K562 (cell line): ENCODE data around the gene LGI4. TPM values are rescaled to one million over a fixed set of nuclear protein-coding genes. Genes with fewer than 3 reads are reported as not detected.

Experiments used
- CBFA2T2 ChIP-seq: fragments of 450-650 bp; conservative IDR thresholded peaks from 2 replicates; pipeline ENCODE4 v1.6.1; 2017; ENCODE audit warnings: mild to moderate bottlenecking
- CEBPG ChIP-seq, 3 experiments: fragments of 200-800 bp in 1 of 3; sonication (Bioruptor generic) in 1 of 3; sonication (generic) in 1 of 3; formaldehyde crosslinking in 1 of 3; IDR thresholded peaks in 2 of 3; conservative IDR thresholded peaks in 1 of 3; 2 replicates each; pipeline versions ENCODE4 v1.6.1 to v1.8.0; 2016 to 2022; ENCODE audit warnings: missing compliant biosample characterization in 2 of 3, missing genetic modification characterization in 2 of 3, mild to moderate bottlenecking in 1 of 3, missing genetic modification reagents in 1 of 3
- CHD1 ChIP-seq: fragments of 200-600 bp; sonication (generic); IDR thresholded peaks from one replicate; pipeline ENCODE4 v1.6.1; 2012; ENCODE audit warnings: mild to moderate bottlenecking, moderate library complexity, low read length, inconsistent platforms
- EZH2 ChIP-seq: IDR thresholded peaks from 2 replicates; pipeline ENCODE4 v1.6.1; 2012; ENCODE audit warnings: low read depth, mild to moderate bottlenecking, inconsistent platforms, low read length, borderline replicate concordance
- FOXA3 ChIP-seq, 2 experiments: fragments of 450-650 bp in 1 of 2; sonication (generic) in 1 of 2; formaldehyde crosslinking; IDR thresholded peaks in 1 of 2; conservative IDR thresholded peaks in 1 of 2; 2 replicates each; pipeline versions ENCODE4 v1.4.0 to v1.8.0; 2020 to 2022; ENCODE audit warnings: mild to moderate bottlenecking in 2 of 2, missing genetic modification reagents in 1 of 2
- FOXJ2 ChIP-seq: fragments of 200-800 bp; sonication (Bioruptor generic); IDR thresholded peaks from 2 replicates; pipeline ENCODE4 v1.6.1; 2016; ENCODE audit warnings: missing genetic modification characterization, missing compliant biosample characterization
- LCOR ChIP-seq: sonication (generic); formaldehyde crosslinking; IDR thresholded peaks from 2 replicates; pipeline ENCODE4 v1.8.0; 2022; ENCODE audit warnings: mild to moderate bottlenecking, missing genetic modification reagents
- MYC ChIP-seq, 2 experiments: fragments of 250-450 bp in 1 of 2; sonication (Bioruptor Pico) in 1 of 2; IDR thresholded peaks; 2 replicates each; pipeline versions ENCODE4 v1.5.1 to v1.6.1; 2012 to 2021; ENCODE audit warnings: low read depth in 2 of 2, borderline replicate concordance in 1 of 2, improper control_type of control experiment in 1 of 2, low read length in 1 of 2, mild to moderate bottlenecking in 1 of 2, moderate library complexity in 1 of 2
- NONO ChIP-seq, 2 experiments: fragments of 200-400 bp in 1 of 2; fragments of 450-650 bp in 1 of 2; formaldehyde crosslinking in 1 of 2; IDR thresholded peaks; 2 replicates each; pipeline ENCODE4 v1.6.1; 2017; ENCODE audit warnings: low read depth in 2 of 2, mild to moderate bottlenecking in 2 of 2, moderate library complexity in 2 of 2, low read length in 1 of 2
- NR1H2 ChIP-seq: sonication (generic); formaldehyde crosslinking; IDR thresholded peaks from 2 replicates; pipeline ENCODE4 v1.4.0; 2020; ENCODE audit warnings: mild to moderate bottlenecking, missing genetic modification reagents
- NR2C1 ChIP-seq, 2 experiments: fragments of 450-650 bp; IDR thresholded peaks; 2 replicates each; pipeline ENCODE4 v1.6.1; 2017; ENCODE audit warnings: mild to moderate bottlenecking in 2 of 2, antibody characterized with exemption in 1 of 2, inconsistent platforms in 1 of 2, missing compliant biosample characterization in 1 of 2, missing genetic modification characterization in 1 of 2
- NUFIP1 ChIP-seq: fragments of 450-650 bp; IDR thresholded peaks from 2 replicates; pipeline ENCODE4 v1.6.1; 2018; ENCODE audit not compliant: partially characterized antibody
- POLR3G ChIP-seq: IDR thresholded peaks from 2 replicates; pipeline ENCODE4 v1.6.1; 2011; ENCODE audit not compliant: insufficient read length, insufficient replicate concordance; ENCODE audit errors: extremely low read depth
- XRCC3 ChIP-seq: fragments of 450-650 bp; IDR thresholded peaks from 2 replicates; pipeline ENCODE4 v1.6.1; 2017; ENCODE audit warnings: mild to moderate bottlenecking, moderate library complexity
- ZFPM2 ChIP-seq: fragments of 250-450 bp; sonication (Bioruptor Pico); IDR thresholded peaks from 2 replicates; pipeline ENCODE4 v1.5.1; 2022; ENCODE audit warnings: mild to moderate bottlenecking
- polyA plus RNA-seq, 8 experiments: library from polyadenylated mRNA; depleted of rRNA in 4 of 8; stranded (reverse) in 5 of 8; unstranded in 3 of 8; fragments of >200 nt; fragmentation: Nextera tagmentation in 2 of 8; fragmentation: Illumina TruSeq in 1 of 8; extraction: Ambion mirVana in 2 of 8; extraction: Trizol in 1 of 8; gene quantifications; 2 replicates each; pipeline versions ENCODE4 v1.2.1 to v1.2.3, GENCODE V29; 2011 to 2014; ENCODE audit warnings: inconsistent platforms in 1 of 8, missing spikeins in 1 of 8
- total RNA-seq, 7 experiments: library from RNA; depleted of rRNA in 6 of 7; stranded (reverse); fragments of >200 nt in 6 of 7; fragmentation: Illumina TruSeq in 2 of 7; extraction: Trizol in 2 of 7; gene quantifications; 2 replicates each; pipeline versions ENCODE4 v1.2.1 to v1.2.3, GENCODE V29; 2011 to 2021; ENCODE audit warnings: low replicate concordance in 1 of 7
- TF ChIP-seq, protein P1 (sequence below): fragments of 450-650 bp; IDR thresholded peaks from 2 replicates; pipeline ENCODE4 v1.6.1; 2017; ENCODE audit warnings: antibody characterized with exemption
- TF ChIP-seq, protein P2 (sequence below): sonication (generic); formaldehyde crosslinking; IDR thresholded peaks from 2 replicates; pipeline ENCODE4 v1.8.0; 2022; ENCODE audit warnings: mild to moderate bottlenecking, low read depth, missing genetic modification reagents
- TF ChIP-seq, protein P3 (sequence below): sonication (generic); formaldehyde crosslinking; IDR thresholded peaks from 2 replicates; pipeline ENCODE4 v1.8.1; 2023; ENCODE audit warnings: mild to moderate bottlenecking, missing genetic modification reagents
- TF ChIP-seq, protein P4 (sequence below): fragments of 450-650 bp; formaldehyde crosslinking; IDR thresholded peaks from 2 replicates; pipeline ENCODE4 v1.4.0; 2020; ENCODE audit warnings: mild to moderate bottlenecking

Gene LGI4
- total and polyA plus RNA-seq, 9 of the 15 experiments (the other 6 are each of a cell fraction or from before 2014, with no cell fraction given), result 0.14 to 0.30 (median 0.24) TPM; not detected in 4

DNA sequence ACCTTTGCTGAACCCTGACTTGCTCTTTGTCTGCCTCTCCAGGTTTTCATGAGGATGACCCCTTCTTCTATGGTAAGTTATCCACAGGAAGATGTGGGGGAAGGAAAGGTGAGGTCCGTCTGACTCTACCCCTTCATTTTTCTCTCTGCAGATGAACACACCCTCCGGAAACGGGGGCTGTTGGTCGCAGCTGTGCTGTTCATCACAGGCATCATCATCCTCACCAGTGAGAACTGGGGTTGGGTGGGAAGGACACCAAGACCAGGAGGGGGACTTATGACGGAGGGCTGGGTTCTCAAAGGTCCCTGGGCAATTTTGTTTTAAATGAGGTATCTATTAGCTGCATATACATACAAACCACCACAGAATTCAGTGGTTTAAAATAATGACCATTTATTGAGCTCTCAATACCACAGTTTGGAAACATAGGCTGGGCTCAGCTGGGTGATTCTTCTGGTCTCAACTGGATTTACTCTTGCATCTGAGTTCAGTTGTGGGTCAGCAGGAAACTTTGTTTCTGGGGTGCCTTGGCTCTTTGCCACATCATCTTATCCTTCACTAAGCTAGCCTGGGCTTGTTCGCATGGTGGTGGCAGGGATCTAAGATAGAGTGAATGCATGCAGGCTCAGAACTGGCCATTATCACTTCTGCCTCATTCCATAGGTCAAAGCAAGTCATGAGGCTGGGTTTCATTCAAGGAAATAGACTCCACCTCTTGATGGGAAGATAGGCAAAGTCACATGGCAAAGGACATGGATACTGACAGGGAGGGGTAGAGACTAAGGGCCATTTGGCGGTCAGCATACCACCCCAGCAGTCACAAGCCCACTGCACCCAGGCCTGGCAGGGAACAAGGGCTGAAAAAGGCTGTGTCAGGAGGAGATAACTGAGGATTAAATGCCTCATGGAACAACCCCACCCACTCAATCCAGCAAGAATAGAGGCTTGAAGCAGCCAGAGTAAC, 31.5 kb upstream of the LGI4 start (continued):
- TF ChIP-seq CHD1, result no peak
- no peak for TF ChIP-seq FOXA3 (CRISPR knock-in tag; conservative IDR thresholded peaks at IDR 0.05 in 1 of 2, IDR thresholded peaks at IDR 0.05 in 1 of 2)
- TF ChIP-seq NR2C1 (IDR thresholded peaks at IDR 0.05), result no peak
- peak; percentile 36; the same call in 1 of the 2 replicates for TF ChIP-seq NR2C1 (tag; IDR thresholded peaks at IDR 0.05)
- TF ChIP-seq NUFIP1, result no peak
- TF ChIP-seq, protein P1, sequence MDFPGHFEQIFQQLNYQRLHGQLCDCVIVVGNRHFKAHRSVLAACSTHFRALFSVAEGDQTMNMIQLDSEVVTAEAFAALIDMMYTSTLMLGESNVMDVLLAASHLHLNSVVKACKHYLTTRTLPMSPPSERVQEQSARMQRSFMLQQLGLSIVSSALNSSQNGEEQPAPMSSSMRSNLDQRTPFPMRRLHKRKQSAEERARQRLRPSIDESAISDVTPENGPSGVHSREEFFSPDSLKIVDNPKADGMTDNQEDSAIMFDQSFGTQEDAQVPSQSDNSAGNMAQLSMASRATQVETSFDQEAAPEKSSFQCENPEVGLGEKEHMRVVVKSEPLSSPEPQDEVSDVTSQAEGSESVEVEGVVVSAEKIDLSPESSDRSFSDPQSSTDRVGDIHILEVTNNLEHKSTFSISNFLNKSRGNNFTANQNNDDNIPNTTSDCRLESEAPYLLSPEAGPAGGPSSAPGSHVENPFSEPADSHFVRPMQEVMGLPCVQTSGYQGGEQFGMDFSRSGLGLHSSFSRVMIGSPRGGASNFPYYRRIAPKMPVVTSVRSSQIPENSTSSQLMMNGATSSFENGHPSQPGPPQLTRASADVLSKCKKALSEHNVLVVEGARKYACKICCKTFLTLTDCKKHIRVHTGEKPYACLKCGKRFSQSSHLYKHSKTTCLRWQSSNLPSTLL, result no peak
- TF ChIP-seq CBFA2T2, result peak; percentile 85
- no peak for TF ChIP-seq NR1H2 (CRISPR knock-in tag)
- TF ChIP-seq, protein P2, sequence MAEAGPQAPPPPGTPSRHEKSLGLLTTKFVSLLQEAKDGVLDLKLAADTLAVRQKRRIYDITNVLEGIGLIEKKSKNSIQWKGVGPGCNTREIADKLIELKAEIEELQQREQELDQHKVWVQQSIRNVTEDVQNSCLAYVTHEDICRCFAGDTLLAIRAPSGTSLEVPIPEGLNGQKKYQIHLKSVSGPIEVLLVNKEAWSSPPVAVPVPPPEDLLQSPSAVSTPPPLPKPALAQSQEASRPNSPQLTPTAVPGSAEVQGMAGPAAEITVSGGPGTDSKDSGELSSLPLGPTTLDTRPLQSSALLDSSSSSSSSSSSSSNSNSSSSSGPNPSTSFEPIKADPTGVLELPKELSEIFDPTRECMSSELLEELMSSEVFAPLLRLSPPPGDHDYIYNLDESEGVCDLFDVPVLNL (CRISPR knock-in tag), result no peak
- TF ChIP-seq, protein P3, sequence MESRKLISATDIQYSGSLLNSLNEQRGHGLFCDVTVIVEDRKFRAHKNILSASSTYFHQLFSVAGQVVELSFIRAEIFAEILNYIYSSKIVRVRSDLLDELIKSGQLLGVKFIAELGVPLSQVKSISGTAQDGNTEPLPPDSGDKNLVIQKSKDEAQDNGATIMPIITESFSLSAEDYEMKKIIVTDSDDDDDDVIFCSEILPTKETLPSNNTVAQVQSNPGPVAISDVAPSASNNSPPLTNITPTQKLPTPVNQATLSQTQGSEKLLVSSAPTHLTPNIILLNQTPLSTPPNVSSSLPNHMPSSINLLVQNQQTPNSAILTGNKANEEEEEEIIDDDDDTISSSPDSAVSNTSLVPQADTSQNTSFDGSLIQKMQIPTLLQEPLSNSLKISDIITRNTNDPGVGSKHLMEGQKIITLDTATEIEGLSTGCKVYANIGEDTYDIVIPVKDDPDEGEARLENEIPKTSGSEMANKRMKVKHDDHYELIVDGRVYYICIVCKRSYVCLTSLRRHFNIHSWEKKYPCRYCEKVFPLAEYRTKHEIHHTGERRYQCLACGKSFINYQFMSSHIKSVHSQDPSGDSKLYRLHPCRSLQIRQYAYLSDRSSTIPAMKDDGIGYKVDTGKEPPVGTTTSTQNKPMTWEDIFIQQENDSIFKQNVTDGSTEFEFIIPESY (CRISPR knock-in tag), result 0 out of 2 replicates have a peak, but pooled peaks have one; percentile 16
- TF ChIP-seq NONO (IDR thresholded peaks at IDR 0.05; ENCODE audit: low read depth in 2 of 2, low read length in 1 of 2), result no peak
- no peak for TF ChIP-seq CEBPG (CRISPR knock-in tag; IDR thresholded peaks at IDR 0.05)
- TF ChIP-seq CEBPG (tag; conservative IDR thresholded peaks at IDR 0.05 in 1 of 2, IDR thresholded peaks at IDR 0.05 in 1 of 2), result no peak
- no peak for TF ChIP-seq LCOR
- no peak for TF ChIP-seq ZFPM2 (CRISPR knock-in tag)
- TF ChIP-seq POLR3G, result no peak
- TF ChIP-seq XRCC3, result no peak
- TF ChIP-seq FOXJ2 (tag), result peak; percentile 16; the same call in 1 of the 2 replicates
- peak; percentile 73 for TF ChIP-seq MYC (IDR thresholded peaks at IDR 0.05; ENCODE audit: low read depth, low read length)
- no peak for TF ChIP-seq MYC (CRISPR knock-in tag; IDR thresholded peaks at IDR 0.05; ENCODE audit: borderline replicate concordance, low read depth)
- TF ChIP-seq EZH2, result no peak
- TF ChIP-seq, protein P4, sequence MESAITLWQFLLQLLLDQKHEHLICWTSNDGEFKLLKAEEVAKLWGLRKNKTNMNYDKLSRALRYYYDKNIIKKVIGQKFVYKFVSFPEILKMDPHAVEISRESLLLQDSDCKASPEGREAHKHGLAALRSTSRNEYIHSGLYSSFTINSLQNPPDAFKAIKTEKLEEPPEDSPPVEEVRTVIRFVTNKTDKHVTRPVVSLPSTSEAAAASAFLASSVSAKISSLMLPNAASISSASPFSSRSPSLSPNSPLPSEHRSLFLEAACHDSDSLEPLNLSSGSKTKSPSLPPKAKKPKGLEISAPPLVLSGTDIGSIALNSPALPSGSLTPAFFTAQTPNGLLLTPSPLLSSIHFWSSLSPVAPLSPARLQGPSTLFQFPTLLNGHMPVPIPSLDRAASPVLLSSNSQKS, result no peak
